ENCODE measurements around the gene LSM12.
"Not testable (repeated sequence)": the region's sequence is repeated elsewhere in the genome, so short reads cannot be mapped to it uniquely, and the experiment has no call there.

The LSM12 gene

GRCh38 chr17:44002141-44002848 is 64.2 kb downstream of the LSM12 start:
- no peak for TF ChIP-seq CTCF (IDR thresholded peaks at IDR 0.05; ENCODE audit: low read depth, low read length)
- DNase-seq (ENCODE audit: extremely low read depth, low read depth): peak; percentile 38

GRCh38 chr17:44001461-44001920 is 65.0 kb downstream of the LSM12 start:
- TF ChIP-seq CTCF (IDR thresholded peaks at IDR 0.05; ENCODE audit: low read depth, low read length): no peak

GRCh38 chr17:44000871-44001460 is 65.5 kb downstream of the LSM12 start:
- no peak for TF ChIP-seq CTCF (IDR thresholded peaks at IDR 0.05; ENCODE audit: low read depth, low read length)
- DNase-seq (ENCODE audit: extremely low read depth, low read depth): no peak

More at GRCh38 chr17:44001461-44001920, 65.0 kb downstream of the LSM12 start:
- no peak for DNase-seq (ENCODE audit: extremely low read depth, low read depth)

- TF ChIP-seq CTCF (IDR thresholded peaks at IDR 0.05; ENCODE audit: low read depth, low read length): no peak
- no peak for DNase-seq (ENCODE audit: extremely low read depth, low read depth)
Observed at GRCh38 chr17:44000141-44000860, 66.2 kb downstream of the LSM12 start.

GRCh38 chr17:43999024-43999423 is 67.4 kb downstream of the LSM12 start:
- no peak for DNase-seq (ENCODE audit: extremely low read depth, low read depth)
- TF ChIP-seq CTCF (IDR thresholded peaks at IDR 0.05; ENCODE audit: low read depth, low read length): no peak

GRCh38 chr17:43998552-43998951 is 67.9 kb downstream of the LSM12 start:
- DNase-seq (ENCODE audit: extremely low read depth, low read depth): no peak
- TF ChIP-seq CTCF (IDR thresholded peaks at IDR 0.05; ENCODE audit: low read depth, low read length): no peak

- not testable (repeated sequence) for DNase-seq (ENCODE audit: extremely low read depth, low read depth)
Observed at GRCh38 chr17:43997180-43997579, 69.3 kb downstream of the LSM12 start.

Data from AG09319 (cell line).